NCI-H2029 (cell line): ENCODE data around the gene TBC1D20.
A peak's percentile ranks its signal among the peaks of the same experiment; 100 is the strongest.

Source experiments
- DNase-seq: peaks from one replicate; lab custom pipeline; 2025; lab: John Stamatoyannopoulos, UW

TBC1D20 gene

GRCh38 chr20:437787-438486 lies 24.4 kb downstream of the TBC1D20 start:
- DNase-seq: no peak

- DNase-seq: no peak
Measured at GRCh38 chr20:436476-436875, 25.9 kb downstream of the TBC1D20 start.

- no peak for DNase-seq
Measured at GRCh38 chr20:435558-435957, 26.8 kb downstream of the TBC1D20 start.

GRCh38 chr20:434661-435419 lies 27.5 kb downstream of the TBC1D20 start:
- no peak for DNase-seq

GRCh38 chr20:434221-434620 lies 28.1 kb downstream of the TBC1D20 start:
- no peak for DNase-seq

- DNase-seq: no peak
Measured at GRCh38 chr20:433300-433975, 28.9 kb downstream of the TBC1D20 start.

- no peak for DNase-seq
Measured at GRCh38 chr20:432677-433299, 29.5 kb downstream of the TBC1D20 start.

- DNase-seq: no peak
Measured at GRCh38 chr20:432208-432607, 30.1 kb downstream of the TBC1D20 start.

- peak; percentile 10 for DNase-seq
Measured at GRCh38 chr20:431012-431904, 31.1 kb downstream of the TBC1D20 start.

- DNase-seq: no peak
Measured at GRCh38 chr20:430091-430999, 32.0 kb downstream of the TBC1D20 start.

- DNase-seq: no peak
Measured at GRCh38 chr20:428658-429200, 33.6 kb downstream of the TBC1D20 start.

- no peak for DNase-seq
Measured at GRCh38 chr20:427849-428657, 34.3 kb downstream of the TBC1D20 start.

- no peak for DNase-seq
Measured at GRCh38 chr20:427401-427800, 34.9 kb downstream of the TBC1D20 start.

- no peak for DNase-seq
Measured at GRCh38 chr20:426566-426965, 35.8 kb downstream of the TBC1D20 start.

GRCh38 chr20:421685-422250 lies 40.6 kb downstream of the TBC1D20 start:
- DNase-seq: no peak

- DNase-seq: peak; percentile 88
Measured at GRCh38 chr20:420721-421574, 41.4 kb downstream of the TBC1D20 start.

- peak; percentile 78 for DNase-seq
Measured at GRCh38 chr20:420166-420620, 42.1 kb downstream of the TBC1D20 start.
